Fibroblast of lung (primary cell): ENCODE results near the gene FDPS. TPM values are rescaled to one million over a fixed set of nuclear protein-coding genes. Genes with fewer than 3 reads are reported as not detected.
"Not testable (repeated sequence)": the region's sequence is repeated elsewhere in the genome, so short reads cannot be mapped to it uniquely, and the experiment has no call there.

ENCODE experiments used
- DNase-seq, 2 donors: peaks; one replicate each; pipeline versions ENCODE4 v3.0.0 to v3.0.0-alpha.2; 2010; ENCODE audit warnings: low read depth in 2 of 2
- H2AFZ ChIP-seq: 2 replicates; pipeline ENCODE4 v1.5.1; 2012; ENCODE audit warnings: low read length, control low read depth, inconsistent platforms
- H3K27ac ChIP-seq: 2 replicates; pipeline ENCODE4 v1.5.1; 2011; ENCODE audit warnings: low read length, control low read depth; ENCODE audit not compliant: insufficient read depth
- H3K27me3 ChIP-seq: 2 replicates; pipeline ENCODE4 v1.5.1; 2011; ENCODE audit warnings: mild to moderate bottlenecking, low read length; ENCODE audit not compliant: control insufficient read depth, insufficient read depth
- H3K36me3 ChIP-seq: 2 replicates; pipeline ENCODE4 v1.5.1; 2011; ENCODE audit warnings: low read length; ENCODE audit not compliant: control insufficient read depth, insufficient read depth
- H3K4me1 ChIP-seq: 2 replicates; pipeline ENCODE4 v1.5.1; 2011; ENCODE audit warnings: low read length; ENCODE audit not compliant: control insufficient read depth, insufficient read depth; ENCODE audit errors: extremely low read depth
- H3K4me2 ChIP-seq: 2 replicates; pipeline ENCODE4 v1.5.1; 2011; ENCODE audit warnings: low read length, control low read depth; ENCODE audit not compliant: insufficient read depth; ENCODE audit errors: extremely low read depth
- H3K4me3 ChIP-seq, 4 experiments: fragments of 200-600 bp in 1 of 4; sonication (generic) in 1 of 4; replicated peaks in 1 of 4; 2 replicates each; pipeline ENCODE4 v1.5.1; 2011 to 2016; ENCODE audit warnings: low read length in 4 of 4, low read depth in 3 of 4, mild to moderate bottlenecking in 3 of 4, control low read depth in 2 of 4, inconsistent platforms in 1 of 4, mixed read lengths in 1 of 4; ENCODE audit not compliant: insufficient read depth in 1 of 4; ENCODE audit errors: control extremely low read depth in 1 of 4
- H3K79me2 ChIP-seq: 2 replicates; pipeline ENCODE4 v1.5.1; 2012; ENCODE audit warnings: mild to moderate bottlenecking, low read length, inconsistent platforms; ENCODE audit not compliant: control insufficient read depth, insufficient read depth
- H3K9ac ChIP-seq: 2 replicates; pipeline ENCODE4 v1.5.1; 2011; ENCODE audit warnings: mild to moderate bottlenecking, low read length, control low read depth; ENCODE audit not compliant: insufficient read depth
- H3K9me3 ChIP-seq: 2 replicates; pipeline ENCODE4 v1.5.1; 2012; ENCODE audit warnings: low read depth, low read length; ENCODE audit not compliant: control insufficient read depth, insufficient read depth
- H4K20me1 ChIP-seq: 2 replicates; pipeline ENCODE4 v1.5.1; 2011; ENCODE audit warnings: low read length; ENCODE audit not compliant: control insufficient read depth, insufficient read depth; ENCODE audit errors: extremely low read depth
- EZH2 ChIP-seq: IDR thresholded peaks from 2 replicates; pipeline ENCODE4 v1.5.1; 2012; ENCODE audit warnings: low read length, control low read depth, mild to moderate bottlenecking; ENCODE audit errors: missing control alignments
- polyA plus RNA-seq, 2 donors: library from polyadenylated mRNA; depleted of rRNA in 1 of 2; stranded (reverse) in 1 of 2; unstranded in 1 of 2; fragments of >200 nt; gene quantifications; 2 replicates each; pipeline ENCODE4 v1.2.1, GENCODE V29; 2011 to 2012; ENCODE audit warnings: missing spikeins in 1 of 2
- total RNA-seq: library from RNA; depleted of rRNA; stranded (reverse); fragments of >200 nt; gene quantifications from 2 replicates; pipeline ENCODE4 v1.2.1, GENCODE V29; 2014
- TF ChIP-seq, protein P1 (sequence below), 2 donors: IDR thresholded peaks in 1 of 2; conservative IDR thresholded peaks in 1 of 2; 1 replicate in 1 of 2; 2 replicates in 1 of 2; pipeline ENCODE4 v1.5.1; 2011 to 2012; ENCODE audit warnings: low read length in 2 of 2, control low read depth in 1 of 2, inconsistent platforms in 1 of 2, low read depth in 1 of 2, mild to moderate bottlenecking in 1 of 2

FDPS gene
- total and polyA plus RNA-seq, 2 donors (not counting 1 experiment from before 2014, with no cell fraction given) = 399 to 840 TPM

DNA sequence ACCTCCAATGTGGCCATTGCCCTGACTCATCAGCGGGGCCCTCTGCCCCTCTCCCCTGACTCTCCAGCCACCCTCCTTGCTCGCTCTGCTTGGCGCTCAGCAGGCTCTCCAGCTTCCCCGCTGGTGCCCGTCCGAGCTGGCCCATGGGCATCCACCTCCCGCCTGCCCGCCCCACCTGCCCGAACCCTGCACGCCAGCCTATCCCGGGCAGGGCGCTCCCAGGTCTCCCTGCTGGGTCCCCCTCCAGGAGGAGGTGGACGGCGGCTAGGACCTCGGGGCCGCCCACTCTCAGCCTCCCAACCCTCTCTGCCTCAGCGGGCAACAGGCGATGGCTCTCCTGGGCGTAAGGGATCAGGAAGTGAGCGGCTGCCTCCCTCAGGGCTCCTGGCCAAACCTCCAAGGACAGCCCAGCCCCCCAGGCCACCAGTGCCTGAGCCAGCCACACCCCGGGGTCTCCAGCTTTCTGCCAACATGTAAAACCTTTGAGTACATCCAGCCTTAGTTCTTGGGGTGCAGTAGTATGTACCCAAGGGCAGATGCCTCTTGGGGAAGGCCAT lies 20.6 kb upstream of the FDPS start:
- Histone ChIP-seq H2AFZ (no peak overlapping the region), H3K4me1 (no peaks in the 10 kb centered on the region), H3K27ac (no peak overlapping the region), H3K4me2 (no peak overlapping the region), H4K20me1 (no peaks in the 10 kb centered on the region), H3K9ac (no peak overlapping the region), H3K4me3 (no peak overlapping the region), H3K79me2 (no peaks in the 10 kb centered on the region), H3K27me3 (peaks cover 3% of the 10 kb centered on the region), H3K36me3 (no peaks in the 10 kb centered on the region), H3K9me3 (no peaks in the 10 kb centered on the region)
- no peak for TF ChIP-seq EZH2
- DNase-seq = no peak

DNA sequence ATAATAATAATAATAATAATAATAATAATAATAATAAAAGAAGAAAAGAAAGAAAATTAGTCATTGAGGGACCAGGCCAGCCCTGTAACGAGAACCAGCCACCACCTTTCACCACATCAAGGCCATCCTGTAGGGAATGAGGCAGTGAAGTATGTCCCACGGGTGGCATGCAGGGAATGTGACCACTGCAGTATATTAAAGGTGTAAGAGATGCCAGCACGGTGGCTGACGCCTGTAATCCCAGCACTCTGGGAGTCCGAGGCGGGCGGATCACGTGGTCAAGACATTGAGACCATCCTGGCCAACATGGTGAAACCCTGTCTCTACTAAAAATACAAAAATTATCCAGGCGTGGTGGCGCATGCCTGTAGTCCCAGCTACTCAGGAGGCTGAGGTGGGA lies 17.7 kb upstream of the FDPS start:
- H3K9ac ChIP-seq, H3K9me3 ChIP-seq, H3K4me2 ChIP-seq, H4K20me1 ChIP-seq, H3K27ac ChIP-seq, H2AFZ ChIP-seq, DNase-seq, H3K36me3 ChIP-seq, H3K4me3 ChIP-seq, H3K79me2 ChIP-seq, H3K4me1 ChIP-seq: not testable (repeated sequence)
- H3K27me3 ChIP-seq = peaks cover 28% of the 10 kb centered on the region

DNA sequence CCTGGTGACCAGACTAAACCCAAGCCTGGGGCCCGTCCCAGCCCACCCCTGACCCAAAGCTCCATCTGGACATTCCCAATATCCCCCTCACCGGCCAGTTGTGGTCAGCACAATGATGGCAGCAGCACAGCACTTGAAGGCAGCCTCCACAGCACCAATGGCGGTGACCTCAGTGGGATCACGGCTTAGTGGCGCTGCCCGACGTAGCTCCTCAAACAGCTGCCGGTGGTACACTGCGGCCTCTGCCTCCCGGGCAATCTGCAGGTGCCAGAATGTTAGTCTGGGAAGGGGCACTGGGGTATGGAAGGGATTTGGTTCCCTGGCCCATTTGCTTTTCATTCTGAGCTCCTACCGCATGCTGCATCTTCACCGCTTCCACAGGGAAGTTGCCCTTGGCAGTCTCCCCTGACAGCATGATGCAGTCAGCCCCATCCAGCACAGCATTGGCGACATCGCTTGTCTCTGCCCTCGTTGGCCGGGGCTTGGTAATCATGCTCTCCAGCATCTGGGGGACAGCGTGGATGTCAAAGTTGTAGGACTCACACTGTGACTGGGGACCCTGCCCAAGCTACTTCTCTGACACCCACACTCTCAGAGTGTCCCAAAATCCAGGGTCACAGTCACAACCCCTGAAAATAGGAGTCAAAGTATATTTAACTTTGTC lies 15.4 kb upstream of the FDPS start:
- no peak for DNase-seq
- Histone ChIP-seq H2AFZ (no peak overlapping the region), H3K4me2 (no peak overlapping the region), H3K79me2 (no peaks in the 10 kb centered on the region), H4K20me1 (no peaks in the 10 kb centered on the region), H3K9ac (no peak overlapping the region), H3K9me3 (no peaks in the 10 kb centered on the region), H3K4me3 (no peak overlapping the region), H3K4me1 (no peaks in the 10 kb centered on the region), H3K27me3 (peaks cover 42% of the 10 kb centered on the region), H3K27ac (no peak overlapping the region), H3K36me3 (no peaks in the 10 kb centered on the region)
- TF ChIP-seq, protein P1, sequence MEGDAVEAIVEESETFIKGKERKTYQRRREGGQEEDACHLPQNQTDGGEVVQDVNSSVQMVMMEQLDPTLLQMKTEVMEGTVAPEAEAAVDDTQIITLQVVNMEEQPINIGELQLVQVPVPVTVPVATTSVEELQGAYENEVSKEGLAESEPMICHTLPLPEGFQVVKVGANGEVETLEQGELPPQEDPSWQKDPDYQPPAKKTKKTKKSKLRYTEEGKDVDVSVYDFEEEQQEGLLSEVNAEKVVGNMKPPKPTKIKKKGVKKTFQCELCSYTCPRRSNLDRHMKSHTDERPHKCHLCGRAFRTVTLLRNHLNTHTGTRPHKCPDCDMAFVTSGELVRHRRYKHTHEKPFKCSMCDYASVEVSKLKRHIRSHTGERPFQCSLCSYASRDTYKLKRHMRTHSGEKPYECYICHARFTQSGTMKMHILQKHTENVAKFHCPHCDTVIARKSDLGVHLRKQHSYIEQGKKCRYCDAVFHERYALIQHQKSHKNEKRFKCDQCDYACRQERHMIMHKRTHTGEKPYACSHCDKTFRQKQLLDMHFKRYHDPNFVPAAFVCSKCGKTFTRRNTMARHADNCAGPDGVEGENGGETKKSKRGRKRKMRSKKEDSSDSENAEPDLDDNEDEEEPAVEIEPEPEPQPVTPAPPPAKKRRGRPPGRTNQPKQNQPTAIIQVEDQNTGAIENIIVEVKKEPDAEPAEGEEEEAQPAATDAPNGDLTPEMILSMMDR (conservative IDR thresholded peaks at IDR 0.05 in 1 of 2, IDR thresholded peaks at IDR 0.05 in 1 of 2; ENCODE audit: low read depth in 1 of 2, low read length in 2 of 2) = no peak
- TF ChIP-seq EZH2 = no peak

DNA sequence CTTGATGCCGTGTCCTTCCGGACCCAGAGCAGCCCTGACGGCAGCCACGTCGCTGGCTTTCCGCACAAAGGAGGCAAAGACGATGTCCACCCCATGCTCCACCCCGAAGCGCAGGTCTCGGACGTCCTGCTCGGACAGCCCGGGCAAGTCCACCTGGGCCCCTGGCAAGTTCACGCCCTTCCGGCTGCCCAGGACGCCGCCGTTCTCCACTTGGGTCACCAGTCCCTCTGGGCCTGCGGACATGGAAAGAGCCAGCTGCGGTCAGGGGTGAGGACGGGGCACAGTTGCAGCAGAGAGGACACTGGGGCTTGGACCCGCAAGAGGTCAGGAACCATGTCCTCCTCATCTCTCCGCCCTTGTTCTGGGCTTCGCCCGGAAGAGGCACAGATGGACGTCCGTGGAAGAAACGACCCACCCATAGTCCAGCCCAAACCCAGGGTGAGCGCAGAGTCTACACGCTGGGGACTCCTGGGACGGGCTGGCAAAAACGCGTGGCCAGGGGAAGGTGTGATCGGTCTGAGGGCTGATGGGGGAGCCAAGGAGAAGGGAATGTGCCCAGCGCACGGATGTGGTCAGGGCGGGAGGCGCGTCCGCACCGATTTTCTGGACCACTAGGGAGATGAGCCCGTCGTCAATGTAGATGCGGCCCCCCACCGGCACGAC lies 14.0 kb upstream of the FDPS start:
- no peak for DNase-seq
- H3K9ac ChIP-seq = no peak overlapping the region
- no peaks in the 10 kb centered on the region for H3K79me2 ChIP-seq
- H4K20me1 ChIP-seq = no peaks in the 10 kb centered on the region
- no peaks in the 10 kb centered on the region for H3K4me1 ChIP-seq
- H3K4me3 ChIP-seq = no peak overlapping the region
- no peak overlapping the region for H3K27ac ChIP-seq
- no peaks in the 10 kb centered on the region for H3K36me3 ChIP-seq
- no peak overlapping the region for H2AFZ ChIP-seq
- no peaks in the 10 kb centered on the region for H3K9me3 ChIP-seq
- peak; percentile 71 for TF ChIP-seq EZH2
- TF ChIP-seq, protein P1 (conservative IDR thresholded peaks at IDR 0.05 in 1 of 2, IDR thresholded peaks at IDR 0.05 in 1 of 2; ENCODE audit: low read depth in 1 of 2, low read length in 2 of 2) = no peak
- no peak overlapping the region for H3K4me2 ChIP-seq
- H3K27me3 ChIP-seq = peaks cover 42% of the 10 kb centered on the region
